SK-N-MC (cell line): ENCODE data around the gene TSR3.

ENCODE experiments used
- EZH2 ChIP-seq: fragments of 200-600 bp; sonication (generic); IDR thresholded peaks from one replicate; pipeline ENCODE4 v1.6.1; 2017; ENCODE audit warnings: antibody characterized with exemption
- FOXP2 ChIP-seq: optimal IDR thresholded peaks from 2 replicates; pipeline ENCODE3; 2011; ENCODE audit warnings: mild to moderate bottlenecking, moderate library complexity; ENCODE audit not compliant: insufficient read depth; ENCODE audit errors: extremely low read length, control extremely low read depth
- POLR2AphosphoS5 ChIP-seq: IDR thresholded peaks from 2 replicates; pipeline ENCODE4 v1.6.1; 2012; ENCODE audit warnings: mild to moderate bottlenecking, low read depth, low read length, borderline replicate concordance

GRCh38 chr16:1310832-1311200, 40.9 kb downstream of the TSR3 start:
- TF ChIP-seq EZH2 (no peak), POLR2AphosphoS5 (no peak), FOXP2 (no peak)
